H9 (cell line): ENCODE measurements around the gene RPS24. TPM values are rescaled to one million over a fixed set of nuclear protein-coding genes. Genes with fewer than 3 reads are reported as not detected.

Source experiments
- DNase-seq: peaks from one replicate; pipeline ENCODE4 v3.0.0-alpha.2; 2017
- H2AFZ ChIP-seq: one replicate; pipeline ENCODE4 v1.6.1; 2013; ENCODE audit warnings: mild to moderate bottlenecking, low read length, control low read depth, moderate library complexity
- H2AK5ac ChIP-seq: 2 replicates; pipeline ENCODE4 v1.6.1; 2013; ENCODE audit warnings: low read length, control low read depth, mixed read lengths; ENCODE audit not compliant: insufficient read length
- H2BK120ac ChIP-seq: one replicate; pipeline ENCODE4 v1.6.1; 2013; ENCODE audit warnings: low read depth, mild to moderate bottlenecking, low read length, control low read depth, inconsistent platforms; ENCODE audit not compliant: poor library complexity, severe bottlenecking
- H2BK12ac ChIP-seq: 2 replicates; pipeline ENCODE4 v1.6.1; 2013; ENCODE audit warnings: low read length, control low read depth, mixed read lengths, low read depth; ENCODE audit not compliant: insufficient read length
- H2BK15ac ChIP-seq: 2 replicates; pipeline ENCODE4 v1.6.1; 2013; ENCODE audit warnings: low read depth, low read length, control low read depth
- H2BK20ac ChIP-seq: one replicate; pipeline ENCODE4 v1.6.1; 2013; ENCODE audit warnings: low read depth, mild to moderate bottlenecking, low read length, control low read depth, inconsistent platforms; ENCODE audit not compliant: poor library complexity, severe bottlenecking
- H2BK5ac ChIP-seq: 2 replicates; pipeline ENCODE4 v1.6.1; 2013; ENCODE audit warnings: low read length, control low read depth, mixed read lengths; ENCODE audit not compliant: insufficient read length
- H3K14ac ChIP-seq: 2 replicates; pipeline ENCODE4 v1.6.1; 2013; ENCODE audit warnings: low read length, control low read depth; ENCODE audit not compliant: insufficient read depth
- H3K18ac ChIP-seq: 2 replicates; pipeline ENCODE4 v1.6.1; 2013; ENCODE audit warnings: low read depth, mild to moderate bottlenecking, mixed read lengths, low read length, control low read depth; ENCODE audit not compliant: insufficient read length
- H3K23ac ChIP-seq: 2 replicates; pipeline ENCODE4 v1.6.1; 2013; ENCODE audit warnings: low read length, control low read depth, mixed read lengths, low read depth; ENCODE audit not compliant: insufficient read length
- H3K23me2 ChIP-seq: 2 replicates; pipeline ENCODE4 v1.6.1; 2013; ENCODE audit warnings: low read depth, mild to moderate bottlenecking, mixed read lengths, low read length, control low read depth; ENCODE audit not compliant: insufficient read length, poor library complexity, severe bottlenecking
- H3K27ac ChIP-seq: 2 replicates; pipeline ENCODE4 v1.5.1; 2013; ENCODE audit warnings: low read length, control low read depth, mixed read lengths, low read depth; ENCODE audit not compliant: insufficient read length
- H3K27me3 ChIP-seq: 2 replicates; pipeline ENCODE4 v1.6.1; 2013; ENCODE audit warnings: low read length, control low read depth, inconsistent platforms; ENCODE audit not compliant: insufficient read depth
- H3K4ac ChIP-seq: 2 replicates; pipeline ENCODE4 v1.6.1; 2013; ENCODE audit warnings: low read depth, mild to moderate bottlenecking, control low read depth, inconsistent platforms, low read length, moderate library complexity
- H3K4me1 ChIP-seq: 2 replicates; pipeline ENCODE4 v1.6.1; 2013; ENCODE audit warnings: low read length, control low read depth, inconsistent platforms; ENCODE audit not compliant: insufficient read depth
- H3K4me2 ChIP-seq: 2 replicates; pipeline ENCODE4 v1.6.1; 2013; ENCODE audit warnings: low read length, control low read depth, mixed read lengths; ENCODE audit not compliant: insufficient read length, insufficient read depth
- H3K56ac ChIP-seq: 2 replicates; pipeline ENCODE4 v1.6.1; 2013; ENCODE audit warnings: low read depth, mild to moderate bottlenecking, mixed read lengths, low read length, control low read depth; ENCODE audit not compliant: insufficient read length
- H3K79me1 ChIP-seq: 2 replicates; pipeline ENCODE4 v1.6.1; 2013; ENCODE audit warnings: low read depth, mild to moderate bottlenecking, moderate library complexity, low read length, control low read depth, inconsistent platforms; ENCODE audit not compliant: insufficient read depth, poor library complexity, severe bottlenecking
- H3K79me2 ChIP-seq: 2 replicates; pipeline ENCODE4 v1.6.1; 2013; ENCODE audit warnings: low read length, control low read depth, inconsistent platforms; ENCODE audit not compliant: insufficient read depth
- H3K9ac ChIP-seq: 2 replicates; pipeline ENCODE4 v1.6.1; 2013; ENCODE audit warnings: low read length, control low read depth, mixed read lengths; ENCODE audit not compliant: insufficient read length; ENCODE audit errors: extremely low read depth
- H3K9me3 ChIP-seq: one replicate; pipeline ENCODE4 v1.6.1; 2013; ENCODE audit warnings: low read depth, low read length, inconsistent platforms; ENCODE audit not compliant: control insufficient read depth
- H3T11ph ChIP-seq: one replicate; pipeline ENCODE4 v1.6.1; 2013; ENCODE audit warnings: mild to moderate bottlenecking, low read length, control low read depth, inconsistent platforms
- H4K20me1 ChIP-seq: one replicate; pipeline ENCODE4 v1.6.1; 2013; ENCODE audit not compliant: control insufficient read depth, insufficient read length, insufficient read depth
- H4K5ac ChIP-seq: 2 replicates; pipeline ENCODE4 v1.6.1; 2013; ENCODE audit warnings: low read depth, mild to moderate bottlenecking, mixed read lengths, low read length, control low read depth; ENCODE audit not compliant: insufficient read length
- H4K8ac ChIP-seq: replicated peaks from 2 replicates; pipeline ENCODE4 v1.6.1; 2013; ENCODE audit warnings: low read length, control low read depth, mixed read lengths, low read depth; ENCODE audit not compliant: insufficient read length
- H4K91ac ChIP-seq: 2 replicates; pipeline ENCODE4 v1.6.1; 2013; ENCODE audit warnings: low read depth, mild to moderate bottlenecking, moderate library complexity, mixed read lengths, low read length, control low read depth; ENCODE audit not compliant: insufficient read length
- H3K27ac Mint-ChIP-seq, 3 experiments: 2 replicates in 2 of 3; 3 replicates in 1 of 3; pipeline ENCODE4 v1.8.0; 2020 to 2021; ENCODE audit warnings: mixed read lengths in 3 of 3, mild to moderate bottlenecking in 1 of 3, moderate library complexity in 1 of 3
- H3K27me3 Mint-ChIP-seq: 2 replicates; pipeline ENCODE4 v1.8.0; 2021; ENCODE audit warnings: low read depth, mild to moderate bottlenecking, moderate library complexity, mixed read lengths
- H3K36me3 Mint-ChIP-seq, 3 experiments: 2 replicates in 2 of 3; 3 replicates in 1 of 3; pipeline ENCODE4 v1.8.0; 2020 to 2021; ENCODE audit warnings: low read depth in 3 of 3, mixed read lengths in 3 of 3; ENCODE audit not compliant: insufficient read depth in 1 of 3
- H3K4me1 Mint-ChIP-seq, 2 experiments: 2 replicates each; pipeline ENCODE4 v1.8.0; 2020; ENCODE audit warnings: mixed read lengths in 2 of 2
- H3K4me3 Mint-ChIP-seq, 2 experiments: 2 replicates in 1 of 2; 3 replicates in 1 of 2; pipeline ENCODE4 v1.8.0; 2020 to 2021; ENCODE audit warnings: mild to moderate bottlenecking in 2 of 2, mixed read lengths in 2 of 2, moderate library complexity in 1 of 2
- H3K9me3 Mint-ChIP-seq, 2 experiments: 2 replicates in 1 of 2; 3 replicates in 1 of 2; pipeline ENCODE4 v1.8.0; 2020; ENCODE audit warnings: mild to moderate bottlenecking in 2 of 2, mixed read lengths in 2 of 2, moderate library complexity in 1 of 2
- CTCF ChIP-seq: fragments of 200-600 bp; sonication (generic); conservative IDR thresholded peaks from 3 replicates; pipeline ENCODE4 v1.8.0; 2021; ENCODE audit warnings: antibody characterized with exemption, mild to moderate bottlenecking
- WGBS: extraction: QIAGEN DNeasy Blood & Tissue Kit; methylation state at CpG from one replicate; pipeline ENCODE4 v1.1.7; 2013; ENCODE audit warnings: missing lambda C conversion rate, low lambda C conversion rate, mixed read lengths; ENCODE audit not compliant: insufficient read length; ENCODE audit errors: extremely low coverage; 5-methylcytosine and 5-hydroxymethylcytosine counted together
- total RNA-seq: library from RNA; stranded (reverse); gene quantifications from 2 replicates; pipeline ENCODE4 v1.2.1, GENCODE V29; 2021

The RPS24 gene
- total RNA-seq, 1 experiment from 2014 or later = 1,966 TPM

DNA sequence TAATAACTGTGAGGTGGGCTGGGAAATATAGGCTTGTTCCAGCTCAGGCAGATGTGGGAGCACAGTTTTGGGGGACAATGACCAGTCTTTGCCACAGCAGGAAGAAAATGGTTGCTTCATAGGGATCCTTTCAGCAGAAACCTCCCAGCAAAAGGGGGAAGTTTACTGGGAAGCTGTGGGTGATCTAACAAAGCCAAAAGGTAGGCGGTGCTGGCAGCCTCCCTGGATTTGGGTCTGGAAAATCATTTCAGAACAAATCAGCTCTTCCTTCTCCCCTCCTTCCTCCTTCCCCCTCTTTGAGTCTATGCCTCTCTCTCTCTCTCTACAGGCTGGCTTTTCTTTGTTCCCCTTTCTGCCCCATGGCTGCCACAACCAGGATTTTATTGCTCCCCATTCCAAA lies 16.2 kb downstream of the RPS24 start:
- H4K8ac ChIP-seq = no peak overlapping the region
- no peaks in the 10 kb centered on the region for H3K79me2 ChIP-seq
- H3K4me3 Mint-ChIP-seq = no peak overlapping the region
- no peak overlapping the region for H3K23ac ChIP-seq
- no peaks in the 10 kb centered on the region for H3K9me3 ChIP-seq
- H3K4me1 ChIP-seq = no peaks in the 10 kb centered on the region
- no peak overlapping the region for H2BK12ac ChIP-seq
- no peak overlapping the region for H3K4me2 ChIP-seq
- no peak overlapping the region for H2BK15ac ChIP-seq
- no peaks in the 10 kb centered on the region for H3K27me3 Mint-ChIP-seq
- H3K23me2 ChIP-seq = no peaks in the 10 kb centered on the region
- H2AFZ ChIP-seq = no peak overlapping the region
- no peak overlapping the region for H3K4ac ChIP-seq
- H3K56ac ChIP-seq = no peak overlapping the region
- H3K27ac Mint-ChIP-seq = no peak overlapping the region
- no peaks in the 10 kb centered on the region for H3K79me1 ChIP-seq
- no peak for TF ChIP-seq CTCF
- H4K5ac ChIP-seq = no peak overlapping the region
- no CpG with 5 or more reads among the region's 1 CpG for WGBS
- no peaks in the 10 kb centered on the region for H3K27me3 ChIP-seq
- no peak overlapping the region for H3T11ph ChIP-seq
- H3K27ac ChIP-seq = no peak overlapping the region
- no peak overlapping the region for H3K14ac ChIP-seq
- no peak overlapping the region for H2BK120ac ChIP-seq
- no peak overlapping the region for H4K91ac ChIP-seq
- no peaks in the 10 kb centered on the region for H3K9me3 Mint-ChIP-seq
- H3K36me3 Mint-ChIP-seq = peaks cover 0 to 2% (median under 1%) of the 10 kb centered on the region in 3 experiments; a peak in 3 of 7 replicates
- peaks cover 7 to 21% of the 10 kb centered on the region in 2 experiments for H3K4me1 Mint-ChIP-seq
- H2BK5ac ChIP-seq = no peak overlapping the region
- DNase-seq = no peak
- no peak overlapping the region for H2AK5ac ChIP-seq
- no peak overlapping the region for H2BK20ac ChIP-seq
- H3K18ac ChIP-seq = no peak overlapping the region
- no peaks in the 10 kb centered on the region for H4K20me1 ChIP-seq
- no peak overlapping the region for H3K9ac ChIP-seq
